OCI-LY1 (cell line): ENCODE results near the gene NEURL1B.

Experiments
- H2AFZ ChIP-seq: fragments of 200-600 bp; sonication (generic), shearing (Covaris generic); 2 replicates; pipeline ENCODE4 v1.6.0; 2014; ENCODE audit warnings: antibody characterized with exemption, mild to moderate bottlenecking, low read length
- H3F3A ChIP-seq: fragments of 200-600 bp; sonication (generic), shearing (Covaris generic); 2 replicates; pipeline ENCODE4 v1.6.0; 2014; ENCODE audit warnings: mild to moderate bottlenecking, antibody characterized with exemption, low read length, moderate library complexity; ENCODE audit not compliant: insufficient read depth
- H3K27ac ChIP-seq: fragments of 200-600 bp; sonication (generic); 2 replicates; pipeline ENCODE4 v1.5.1; 2014; ENCODE audit warnings: low read length, mixed run types, mild to moderate bottlenecking, low read depth; ENCODE audit not compliant: poor library complexity, severe bottlenecking
- H3K27me3 ChIP-seq: fragments of 200-600 bp; sonication (generic); 2 replicates; pipeline ENCODE4 v1.6.0; 2014; ENCODE audit warnings: antibody characterized with exemption, mild to moderate bottlenecking, low read length, moderate library complexity; ENCODE audit not compliant: insufficient read depth
- H3K36me3 ChIP-seq: fragments of 200-600 bp; sonication (generic); 2 replicates; pipeline ENCODE4 v1.6.1; 2014; ENCODE audit warnings: mild to moderate bottlenecking, antibody characterized with exemption, low read length, moderate library complexity, mixed read lengths; ENCODE audit not compliant: insufficient read depth
- H3K4me1 ChIP-seq: fragments of 200-600 bp; sonication (generic); 2 replicates; pipeline ENCODE4 v1.5.1; 2014; ENCODE audit warnings: mild to moderate bottlenecking, low read length, moderate library complexity; ENCODE audit not compliant: insufficient read depth, severe bottlenecking
- H3K4me2 ChIP-seq: fragments of 200-600 bp; sonication (generic), shearing (Covaris generic); 2 replicates; pipeline ENCODE4 v1.6.1; 2014; ENCODE audit warnings: low read length
- H3K4me3 ChIP-seq: fragments of 200-600 bp; sonication (generic); 2 replicates; pipeline ENCODE4 v1.5.1; 2014; ENCODE audit warnings: low read length, low read depth, mild to moderate bottlenecking, mixed read lengths; ENCODE audit not compliant: poor library complexity, severe bottlenecking
- H3K79me2 ChIP-seq: fragments of 200-600 bp; shearing (Covaris generic); 2 replicates; pipeline ENCODE4 v1.6.1; 2016; ENCODE audit warnings: mixed run types, low read length, mixed read lengths; ENCODE audit not compliant: insufficient read depth
- H3K9ac ChIP-seq: fragments of 200-600 bp; sonication (generic), shearing (Covaris generic); 2 replicates; pipeline ENCODE4 v1.6.1; 2014; ENCODE audit warnings: mild to moderate bottlenecking, low read length, mixed read lengths
- H3K9me2 ChIP-seq: fragments of 200-600 bp; sonication (generic), shearing (Covaris generic); 2 replicates; pipeline ENCODE4 v1.6.1; 2014; ENCODE audit warnings: low read depth, mild to moderate bottlenecking, low read length, mixed read lengths
- H3K9me3 ChIP-seq: fragments of 200-600 bp; shearing (Covaris generic); 2 replicates; pipeline ENCODE4 v1.6.1; 2014; ENCODE audit warnings: low read length, mixed read lengths
- H4K20me1 ChIP-seq: fragments of 200-600 bp; sonication (generic), shearing (Covaris generic); 2 replicates; pipeline ENCODE4 v1.6.0; 2016; ENCODE audit warnings: mild to moderate bottlenecking, low read length; ENCODE audit not compliant: insufficient read depth
- EZH2 ChIP-seq: fragments of 200-600 bp; sonication (generic), shearing (Covaris generic); IDR thresholded peaks from 2 replicates; pipeline ENCODE4 v1.8.0; 2017; ENCODE audit warnings: borderline replicate concordance, mixed run types, mild to moderate bottlenecking, antibody characterized with exemption, low read length, moderate library complexity, mixed read lengths
- TF ChIP-seq, protein P1 (sequence below): fragments of 200-600 bp; sonication (generic), shearing (Covaris generic); IDR thresholded peaks from 2 replicates; pipeline ENCODE4 v1.5.1; 2017; ENCODE audit warnings: mild to moderate bottlenecking, antibody characterized with exemption, low read length, moderate library complexity, mixed read lengths

NEURL1B gene

DNA sequence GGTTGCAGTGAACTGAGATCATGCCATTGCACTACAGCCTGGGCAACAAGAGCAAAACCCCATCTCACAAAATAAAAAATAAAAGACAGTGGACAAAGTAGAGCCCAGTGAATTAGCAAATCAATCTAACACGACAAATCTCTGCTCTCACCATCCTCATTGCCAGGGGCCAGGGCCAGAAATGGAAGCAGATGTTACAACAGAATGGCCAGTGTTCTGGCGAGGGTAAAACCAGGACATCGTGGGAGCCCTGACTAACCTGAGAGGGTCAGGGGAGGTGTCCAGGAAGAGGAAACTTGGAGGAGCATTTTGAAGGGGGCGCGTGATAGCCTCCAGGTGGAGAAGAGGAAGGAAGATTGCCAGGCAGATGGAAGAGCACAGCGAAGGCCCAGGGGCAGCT, 58.4 kb downstream of the NEURL1B start:
- Histone ChIP-seq H3K27me3 (no peaks in the 10 kb centered on the region), H4K20me1 (no peaks in the 10 kb centered on the region), H3K9me2 (no peaks in the 10 kb centered on the region)

GRCh38 chr5:172699999-172700364, 58.9 kb downstream of the NEURL1B start:
- TF ChIP-seq EZH2, result no peak
- TF ChIP-seq, protein P1, sequence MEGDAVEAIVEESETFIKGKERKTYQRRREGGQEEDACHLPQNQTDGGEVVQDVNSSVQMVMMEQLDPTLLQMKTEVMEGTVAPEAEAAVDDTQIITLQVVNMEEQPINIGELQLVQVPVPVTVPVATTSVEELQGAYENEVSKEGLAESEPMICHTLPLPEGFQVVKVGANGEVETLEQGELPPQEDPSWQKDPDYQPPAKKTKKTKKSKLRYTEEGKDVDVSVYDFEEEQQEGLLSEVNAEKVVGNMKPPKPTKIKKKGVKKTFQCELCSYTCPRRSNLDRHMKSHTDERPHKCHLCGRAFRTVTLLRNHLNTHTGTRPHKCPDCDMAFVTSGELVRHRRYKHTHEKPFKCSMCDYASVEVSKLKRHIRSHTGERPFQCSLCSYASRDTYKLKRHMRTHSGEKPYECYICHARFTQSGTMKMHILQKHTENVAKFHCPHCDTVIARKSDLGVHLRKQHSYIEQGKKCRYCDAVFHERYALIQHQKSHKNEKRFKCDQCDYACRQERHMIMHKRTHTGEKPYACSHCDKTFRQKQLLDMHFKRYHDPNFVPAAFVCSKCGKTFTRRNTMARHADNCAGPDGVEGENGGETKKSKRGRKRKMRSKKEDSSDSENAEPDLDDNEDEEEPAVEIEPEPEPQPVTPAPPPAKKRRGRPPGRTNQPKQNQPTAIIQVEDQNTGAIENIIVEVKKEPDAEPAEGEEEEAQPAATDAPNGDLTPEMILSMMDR, result no peak
- Histone ChIP-seq H3K4me1 (peaks cover 6% of the 10 kb centered on the region), H4K20me1 (no peaks in the 10 kb centered on the region), H3K9ac (no peak overlapping the region), H3K9me3 (no peaks in the 10 kb centered on the region), H3F3A (no peaks in the 10 kb centered on the region), H3K9me2 (no peaks in the 10 kb centered on the region), H3K4me3 (no peak overlapping the region), H3K27me3 (no peaks in the 10 kb centered on the region), H3K4me2 (no peak overlapping the region), H3K27ac (no peak overlapping the region), H2AFZ (no peak overlapping the region), H3K79me2 (no peaks in the 10 kb centered on the region), H3K36me3 (no peaks in the 10 kb centered on the region)

More for the DNA sequence above, 58.4 kb downstream of the NEURL1B start:
- H3K36me3 ChIP-seq, result no peaks in the 10 kb centered on the region
- H3K4me2 ChIP-seq, result no peak overlapping the region
- H2AFZ ChIP-seq, result no peak overlapping the region
- no peak overlapping the region for H3K9ac ChIP-seq
- H3K79me2 ChIP-seq, result no peaks in the 10 kb centered on the region
- no peak for TF ChIP-seq EZH2
- TF ChIP-seq, protein P1, result no peak
- H3F3A ChIP-seq, result no peaks in the 10 kb centered on the region
- no peak overlapping the region for H3K27ac ChIP-seq
- H3K4me1 ChIP-seq, result peaks cover 6% of the 10 kb centered on the region
- H3K9me3 ChIP-seq, result no peaks in the 10 kb centered on the region
- no peak overlapping the region for H3K4me3 ChIP-seq

DNA sequence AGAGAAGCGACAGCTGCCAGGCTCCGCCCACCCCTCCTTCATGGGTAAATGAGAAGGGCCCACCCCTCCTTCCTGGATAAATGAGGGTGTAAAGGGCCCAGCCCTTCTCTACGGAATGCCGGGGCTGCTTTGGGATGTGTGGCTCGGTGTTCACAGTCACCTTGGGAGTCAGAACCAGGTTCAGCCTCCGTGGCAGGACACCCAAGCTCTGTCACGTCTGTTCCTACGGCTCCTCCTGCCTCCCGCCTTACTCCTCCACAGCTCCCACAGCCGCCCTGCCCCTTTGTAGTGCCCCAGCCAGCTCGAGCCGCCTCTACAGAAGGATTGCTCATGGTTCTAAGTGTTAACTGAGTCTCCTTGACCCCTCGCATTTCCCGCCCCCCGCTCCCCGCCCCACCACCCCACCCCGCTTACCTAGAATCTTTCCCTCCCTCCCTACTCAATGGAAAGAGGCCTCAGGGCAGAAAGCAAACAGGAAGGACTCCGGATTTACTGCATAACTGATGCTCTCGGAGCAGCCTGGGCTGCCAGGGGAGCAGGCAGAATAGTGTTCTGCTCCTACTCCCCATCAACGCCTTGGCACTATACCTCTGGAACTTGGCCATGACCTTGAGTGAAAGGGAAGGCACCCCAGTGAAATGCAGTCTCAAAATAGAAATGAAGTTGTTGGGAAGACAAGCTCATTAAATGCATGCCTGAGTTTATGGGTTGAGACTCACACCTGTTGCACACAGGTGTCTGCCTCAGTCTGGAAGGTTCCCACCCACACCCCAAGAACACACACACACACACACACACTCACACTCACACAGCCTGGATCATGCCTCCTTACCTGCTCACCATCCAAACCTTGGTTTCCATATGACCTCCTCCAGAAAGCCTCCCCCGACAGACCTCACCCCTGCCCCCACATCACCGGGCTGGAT, 59.6 kb downstream of the NEURL1B start:
- Histone ChIP-seq H3F3A (no peaks in the 10 kb centered on the region), H3K4me1 (peaks cover 6% of the 10 kb centered on the region), H4K20me1 (no peaks in the 10 kb centered on the region), H3K4me2 (no peak overlapping the region), H3K9ac (no peak overlapping the region), H2AFZ (no peak overlapping the region), H3K79me2 (no peaks in the 10 kb centered on the region), H3K4me3 (no peak overlapping the region), H3K27me3 (no peaks in the 10 kb centered on the region), H3K27ac (no peak overlapping the region), H3K9me3 (no peaks in the 10 kb centered on the region), H3K36me3 (no peaks in the 10 kb centered on the region), H3K9me2 (no peaks in the 10 kb centered on the region)
- no peak for TF ChIP-seq EZH2
- TF ChIP-seq, protein P1, result no peak
